Superior temporal gyrus (tissue), 1 donor: Measurements from ENCODE around the gene USH2A.
A peak's percentile ranks its signal among the peaks of the same experiment; 100 is the strongest.

Experiments used
- DNase-seq: peaks from one replicate; pipeline ENCODE4 v3.0.0-alpha.2; 2016; ENCODE audit errors: extremely low spot score

USH2A gene

DNA sequence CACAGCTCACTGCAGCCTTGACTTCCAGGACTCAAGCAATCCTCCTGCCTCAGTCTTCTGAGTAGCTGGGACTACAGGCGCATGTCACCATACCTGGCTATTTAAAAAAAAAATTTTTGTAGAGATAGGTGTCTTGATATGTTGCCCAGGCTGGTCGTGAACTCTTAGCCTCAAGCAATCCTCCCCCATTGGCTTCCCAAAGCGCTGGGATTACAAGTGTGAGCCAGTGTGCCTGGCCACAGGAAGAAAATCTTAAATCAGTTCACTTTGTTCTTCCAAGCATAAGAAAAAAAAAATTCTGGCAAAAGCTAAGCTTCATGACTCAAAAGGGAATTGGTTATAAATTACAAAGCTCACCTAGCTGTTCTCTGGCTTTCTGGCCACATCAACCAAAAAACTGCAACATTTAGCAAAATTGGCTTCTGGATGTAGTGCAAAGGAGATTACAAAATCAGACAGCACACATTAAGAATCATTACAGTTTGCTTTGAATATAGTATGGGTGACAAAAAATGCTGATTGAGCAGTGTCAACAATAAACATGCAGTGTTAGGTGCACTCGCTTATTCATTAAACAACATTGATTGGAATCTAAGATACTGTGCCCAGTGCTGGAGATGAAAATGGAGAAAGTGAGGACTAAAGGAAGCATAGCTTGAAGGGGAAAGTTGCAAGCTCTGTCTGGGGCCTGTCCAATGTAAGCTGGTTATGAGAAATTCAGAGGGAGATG, 779.5 kb downstream of the USH2A start:
- DNase-seq, result no peak

GRCh38 chr1:215640429-215641148, 782.7 kb downstream of the USH2A start:
- DNase-seq, result no peak

GRCh38 chr1:215637041-215637573, 786.1 kb downstream of the USH2A start:
- DNase-seq, result no peak

DNA sequence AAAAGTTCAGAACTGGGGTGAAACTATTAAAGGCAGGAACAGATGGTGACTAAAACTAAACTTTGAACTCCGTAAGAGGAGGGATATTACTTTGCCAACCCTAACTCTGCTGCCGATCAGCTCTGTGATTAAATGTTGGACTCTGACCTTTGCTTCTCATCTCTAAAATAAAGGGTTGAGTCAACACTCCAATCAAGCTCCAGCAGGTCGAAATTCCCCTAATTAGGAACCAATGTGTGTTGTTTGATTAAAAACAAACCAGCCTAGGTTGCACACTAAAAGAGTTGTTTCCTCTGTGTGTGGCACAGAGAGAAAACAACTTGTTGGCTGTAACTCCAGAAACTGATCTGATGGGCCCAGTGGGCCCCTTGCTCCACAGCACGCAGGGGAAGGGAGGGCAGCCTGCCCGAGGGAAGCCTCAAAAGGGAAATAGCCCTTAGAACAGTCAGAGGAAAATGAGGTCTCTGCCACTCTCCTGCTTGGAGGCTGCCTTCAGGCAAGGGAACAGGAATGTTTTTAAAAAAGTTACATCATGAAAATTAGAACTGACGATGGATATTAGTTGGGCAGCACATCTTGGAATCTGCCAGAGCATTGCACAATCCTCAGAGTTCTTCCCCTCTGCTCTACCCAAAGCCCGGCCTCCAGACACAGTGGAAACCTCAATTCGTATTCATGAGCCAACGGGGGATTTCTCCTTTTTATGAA, 786.8 kb downstream of the USH2A start:
- no peak for DNase-seq

DNA sequence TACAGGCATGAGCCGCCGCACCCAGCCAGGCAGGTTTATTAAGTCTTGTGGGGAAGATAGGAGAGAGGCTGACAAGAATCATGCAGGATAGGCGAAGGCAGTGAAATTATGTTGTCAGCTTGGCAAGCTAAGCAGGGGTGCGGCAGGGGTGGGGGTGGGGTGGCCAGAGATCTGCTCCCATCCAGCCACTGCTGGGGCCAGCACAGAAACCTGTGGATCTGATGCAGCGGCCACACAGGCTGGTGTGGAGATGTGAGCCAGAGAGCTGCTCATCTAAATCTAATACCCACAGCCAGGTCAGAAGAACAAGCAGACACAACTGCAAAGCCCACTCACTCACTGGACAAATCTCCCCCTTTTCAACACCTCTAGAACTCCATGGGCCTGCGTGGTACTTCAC, 787.4 kb downstream of the USH2A start:
- no peak for DNase-seq

- no peak for DNase-seq
Observed at GRCh38 chr1:215631489-215631888, 791.8 kb downstream of the USH2A start.

DNA sequence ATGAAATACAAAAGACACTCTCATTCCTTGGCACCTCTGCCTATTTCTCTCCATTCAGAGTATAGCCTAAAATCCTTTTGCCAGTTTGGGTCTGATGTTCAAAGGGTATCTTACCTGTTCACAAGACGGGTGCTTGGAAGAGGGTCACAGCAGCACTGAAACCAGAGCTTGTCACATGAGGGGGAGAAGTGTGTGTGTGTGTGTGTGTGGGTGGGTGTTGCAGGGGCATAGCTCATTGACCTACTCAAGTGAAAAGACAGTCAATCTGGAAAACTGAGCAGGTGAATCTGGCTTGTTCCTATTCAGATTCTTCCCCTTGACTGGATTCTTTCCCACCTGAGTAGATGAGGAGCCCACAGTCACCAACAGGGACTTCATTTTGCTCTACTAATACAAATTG, 792.2 kb downstream of the USH2A start:
- DNase-seq, result no peak

DNA sequence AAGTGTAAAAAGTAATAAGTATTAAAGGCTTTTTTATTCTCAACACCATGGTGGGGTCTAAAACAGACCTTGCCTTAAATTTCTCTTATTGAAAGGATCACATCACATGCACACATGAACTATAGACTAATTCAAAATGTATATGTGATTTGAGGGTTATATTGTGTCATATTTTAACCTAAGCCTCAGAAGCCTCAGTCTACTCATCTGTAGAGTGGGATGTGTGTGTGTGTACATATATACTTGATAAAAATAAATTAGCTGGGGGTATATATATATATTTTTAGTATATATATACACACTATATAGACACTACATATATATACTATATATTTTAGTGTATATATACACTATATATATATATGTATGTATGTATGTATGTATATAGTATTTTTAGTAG, 797.3 kb downstream of the USH2A start:
- no peak for DNase-seq

GRCh38 chr1:215623162-215623561, 800.1 kb downstream of the USH2A start:
- no peak for DNase-seq

DNA sequence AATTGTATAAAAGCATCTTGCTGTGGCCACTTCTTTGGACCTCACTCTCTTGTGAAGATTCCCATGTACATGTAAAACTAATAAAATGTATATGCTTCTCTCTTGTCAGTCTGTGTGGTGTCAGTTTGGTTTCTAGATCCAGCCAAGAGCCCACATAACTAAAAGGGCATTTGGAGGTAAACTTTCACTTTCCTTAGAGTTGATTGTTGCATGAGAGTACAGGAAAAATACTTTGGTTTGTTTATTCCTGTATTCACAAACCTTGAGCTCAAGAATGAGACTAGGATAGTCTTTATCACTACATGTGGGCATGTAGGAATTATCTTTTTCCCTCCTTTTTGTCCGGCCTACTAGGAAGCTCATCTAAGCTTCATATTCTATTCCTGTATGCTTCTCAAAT, 805.3 kb downstream of the USH2A start:
- no peak for DNase-seq

DNA sequence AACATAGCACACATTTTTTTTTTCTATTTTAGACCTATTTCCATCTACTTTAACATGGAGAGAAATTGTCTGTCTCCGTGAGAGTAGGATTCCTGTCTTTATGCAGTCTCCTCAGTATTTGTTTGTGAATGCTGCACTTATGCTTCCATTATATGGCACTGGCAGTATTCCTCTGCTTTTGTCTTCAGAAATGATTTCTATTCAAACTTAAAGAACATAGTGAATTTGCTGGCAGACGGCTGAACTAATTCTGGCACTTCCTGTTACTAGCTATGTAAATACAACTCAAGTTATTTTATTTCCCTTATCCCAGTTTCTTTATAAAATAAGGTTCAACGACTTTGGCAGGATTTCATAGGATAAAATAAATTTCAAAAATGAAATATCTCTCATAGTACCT, 810.9 kb downstream of the USH2A start:
- no peak for DNase-seq

GRCh38 chr1:215608646-215609045, 814.6 kb downstream of the USH2A start:
- DNase-seq, result no peak

- DNase-seq, result no peak
Observed at GRCh38 chr1:215607412-215607811, 815.8 kb downstream of the USH2A start.

DNA sequence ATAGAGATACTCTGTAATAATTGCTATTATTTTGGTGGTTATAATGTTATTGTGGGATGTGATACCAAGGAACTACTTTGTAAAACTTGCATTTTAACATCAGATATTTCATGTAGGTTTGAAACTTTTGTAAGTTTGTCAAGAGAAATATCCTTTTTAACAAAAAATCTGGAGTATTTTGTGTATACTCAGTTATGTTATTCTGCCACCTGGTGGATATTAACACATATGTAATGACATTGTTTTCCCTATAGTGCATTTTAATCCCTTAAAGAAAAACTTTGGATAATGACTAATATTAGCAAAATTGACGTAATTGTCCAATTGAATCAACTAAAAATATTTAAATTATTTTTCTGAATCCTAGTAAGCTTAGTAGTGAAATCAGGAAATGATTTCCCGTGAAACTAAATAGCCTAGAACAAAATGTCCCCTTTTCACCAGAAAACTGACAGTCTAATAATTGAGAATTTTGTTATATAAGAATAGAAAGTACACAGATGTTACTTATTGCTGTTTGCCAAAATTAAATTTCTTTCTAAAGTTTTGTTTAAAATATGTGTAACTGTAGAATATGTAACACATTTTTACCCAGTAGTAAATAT, 816.6 kb downstream of the USH2A start:
- DNase-seq, result peak; percentile 58

GRCh38 chr1:215606036-215606435, 817.2 kb downstream of the USH2A start:
- DNase-seq, result no peak

- no peak for DNase-seq
Observed at GRCh38 chr1:215605011-215605621, 818.1 kb downstream of the USH2A start.

- DNase-seq, result no peak
Observed at GRCh38 chr1:215603319-215603718, 819.9 kb downstream of the USH2A start.

- DNase-seq, result no peak
Observed at GRCh38 chr1:215601276-215601675, 822.0 kb downstream of the USH2A start.

DNA sequence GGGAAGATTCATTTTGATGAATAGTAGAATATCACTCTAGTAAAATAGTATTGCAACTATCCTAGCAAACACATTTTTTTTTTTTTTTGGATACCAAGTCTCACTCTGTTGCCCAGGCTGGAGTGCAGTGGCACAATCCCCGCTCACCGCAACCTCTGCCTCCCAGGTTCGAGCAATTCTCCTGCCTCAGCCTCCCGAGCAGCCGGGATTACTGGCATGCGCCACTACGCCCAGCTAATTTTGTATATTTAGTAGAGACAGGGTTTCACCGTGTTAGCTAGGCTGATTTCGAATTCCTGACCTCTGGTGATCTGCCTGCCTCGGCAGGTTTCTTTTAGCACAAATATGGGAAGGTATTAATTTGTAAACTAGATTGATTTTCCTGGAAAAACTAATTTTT, 822.4 kb downstream of the USH2A start:
- DNase-seq, result no peak

DNA sequence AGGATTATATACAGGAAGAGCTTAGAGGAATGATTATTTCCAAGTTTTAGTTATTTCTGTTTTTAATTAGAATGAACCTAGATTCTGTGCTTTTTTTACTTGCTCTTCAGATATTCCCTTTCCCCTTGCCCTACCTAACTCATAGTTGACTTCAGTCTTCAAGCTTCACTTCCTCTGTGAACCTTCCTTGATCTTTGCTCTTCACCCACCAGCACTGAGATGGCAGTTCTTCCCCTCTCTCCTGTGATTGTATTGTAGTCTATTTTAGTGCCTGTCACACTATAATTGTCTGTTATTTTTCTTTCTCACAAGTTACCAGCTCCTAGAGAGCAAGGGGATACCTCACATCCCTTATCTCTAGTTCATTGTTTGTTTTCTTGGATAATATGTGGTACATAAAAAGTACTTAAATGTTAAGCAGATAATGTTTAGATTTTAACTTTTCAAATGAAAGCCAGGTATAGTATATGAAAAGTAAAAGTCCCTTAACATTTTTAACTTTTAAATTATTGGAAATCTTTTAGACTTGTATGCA, 822.9 kb downstream of the USH2A start:
- no peak for DNase-seq

- DNase-seq, result peak; percentile 46
Observed at GRCh38 chr1:215599418-215600074, 823.7 kb downstream of the USH2A start.
